ENCODE data around the gene ABCB8. TPM values are rescaled to one million over a fixed set of nuclear protein-coding genes. Genes with fewer than 3 reads are reported as not detected.
A peak's percentile ranks its signal among the peaks of the same experiment; 100 is the strongest.
"Not testable (repeated sequence)": the region's sequence is repeated elsewhere in the genome, so short reads cannot be mapped to it uniquely, and the experiment has no call there.

The ABCB8 gene
- total and polyA plus RNA-seq, 4 donors = 12.4 to 30.2 (median 22.5) TPM

DNA sequence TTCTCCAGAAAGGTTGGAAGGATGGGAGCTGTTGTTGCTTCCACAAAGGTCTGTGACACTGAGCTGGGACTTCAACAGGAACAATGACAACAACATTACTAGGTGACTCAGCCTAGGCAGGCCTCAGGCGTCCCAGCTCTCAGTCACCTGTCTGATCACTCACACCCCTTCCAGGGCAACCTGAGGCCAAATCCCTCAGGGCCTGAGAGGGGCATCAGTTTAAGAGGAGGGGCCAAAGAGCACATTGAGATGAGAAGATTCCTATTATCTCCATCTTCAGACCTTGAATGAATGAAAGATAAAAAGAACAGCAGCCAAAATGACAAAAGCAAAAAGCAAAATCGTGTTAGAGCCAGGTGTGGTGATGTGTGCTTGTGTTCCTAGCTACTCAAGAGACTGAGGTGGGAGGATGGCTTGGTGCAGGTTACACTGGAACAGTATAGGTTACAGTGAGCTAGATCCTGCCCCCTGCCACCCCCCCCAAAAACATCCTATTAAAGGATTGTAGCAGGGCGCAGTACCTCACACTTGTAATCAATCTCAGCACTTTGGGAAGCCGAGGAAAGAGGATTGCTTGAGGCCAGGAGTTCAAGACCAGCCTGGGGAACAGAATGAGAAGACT is 3.7 kb upstream of the ABCB8 start, which contains the start of gene ATG9B (continued):
- TF ChIP-seq, protein P1, sequence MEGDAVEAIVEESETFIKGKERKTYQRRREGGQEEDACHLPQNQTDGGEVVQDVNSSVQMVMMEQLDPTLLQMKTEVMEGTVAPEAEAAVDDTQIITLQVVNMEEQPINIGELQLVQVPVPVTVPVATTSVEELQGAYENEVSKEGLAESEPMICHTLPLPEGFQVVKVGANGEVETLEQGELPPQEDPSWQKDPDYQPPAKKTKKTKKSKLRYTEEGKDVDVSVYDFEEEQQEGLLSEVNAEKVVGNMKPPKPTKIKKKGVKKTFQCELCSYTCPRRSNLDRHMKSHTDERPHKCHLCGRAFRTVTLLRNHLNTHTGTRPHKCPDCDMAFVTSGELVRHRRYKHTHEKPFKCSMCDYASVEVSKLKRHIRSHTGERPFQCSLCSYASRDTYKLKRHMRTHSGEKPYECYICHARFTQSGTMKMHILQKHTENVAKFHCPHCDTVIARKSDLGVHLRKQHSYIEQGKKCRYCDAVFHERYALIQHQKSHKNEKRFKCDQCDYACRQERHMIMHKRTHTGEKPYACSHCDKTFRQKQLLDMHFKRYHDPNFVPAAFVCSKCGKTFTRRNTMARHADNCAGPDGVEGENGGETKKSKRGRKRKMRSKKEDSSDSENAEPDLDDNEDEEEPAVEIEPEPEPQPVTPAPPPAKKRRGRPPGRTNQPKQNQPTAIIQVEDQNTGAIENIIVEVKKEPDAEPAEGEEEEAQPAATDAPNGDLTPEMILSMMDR (IDR thresholded peaks at IDR 0.05; ENCODE audit: low read depth, low read length, missing input control) = no peak
- TF ChIP-seq YY1 (IDR thresholded peaks at IDR 0.05) = no peak
- TF ChIP-seq, protein P2, sequence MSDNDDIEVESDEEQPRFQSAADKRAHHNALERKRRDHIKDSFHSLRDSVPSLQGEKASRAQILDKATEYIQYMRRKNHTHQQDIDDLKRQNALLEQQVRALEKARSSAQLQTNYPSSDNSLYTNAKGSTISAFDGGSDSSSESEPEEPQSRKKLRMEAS (IDR thresholded peaks at IDR 0.05) = no peak

DNA sequence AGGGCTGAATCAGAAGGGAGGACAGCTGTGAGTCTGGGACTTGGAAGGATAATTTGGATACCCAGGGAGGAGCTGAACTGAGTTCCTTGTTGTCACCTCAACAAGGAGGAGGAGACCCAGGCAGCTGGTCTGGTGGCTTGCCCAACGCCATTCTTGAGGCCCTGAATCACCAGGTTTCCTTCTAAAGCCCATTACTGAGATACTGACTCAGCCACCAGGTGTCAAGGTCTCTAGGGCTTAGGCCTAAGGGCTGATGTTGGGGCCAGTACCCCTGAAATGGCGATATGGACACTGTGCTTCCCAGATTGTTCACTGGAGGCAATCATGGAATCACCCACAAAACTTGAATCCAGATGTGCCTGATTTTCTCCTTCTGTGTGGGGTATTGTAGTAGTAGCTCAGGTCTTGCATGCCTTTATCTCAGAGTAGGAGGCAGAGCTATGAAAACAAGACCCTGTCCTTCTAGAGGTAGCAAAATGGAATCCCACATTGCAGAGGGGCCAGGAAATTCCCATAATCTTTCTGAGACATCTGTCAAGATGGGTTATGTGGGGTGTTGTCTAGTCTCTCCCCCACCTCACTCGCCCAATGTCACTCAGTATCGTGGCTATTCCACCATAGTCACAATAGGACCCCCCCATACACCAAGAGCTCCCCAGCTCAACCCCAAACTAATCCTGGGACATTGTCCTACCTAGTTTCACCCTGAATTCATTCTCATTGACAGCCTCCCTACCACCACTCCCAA is 2.2 kb upstream of the ABCB8 start:
- Histone ChIP-seq H3K4me1 (ENCODE audit: control insufficient read depth in 4 of 4, insufficient read depth in 4 of 4, low read length in 3 of 4) (peaks cover 5 to 10% (median 8%) of the 10 kb centered on the region in 4 donors), H3K9ac (ENCODE audit: low read depth in 1 of 2, low read length in 2 of 2) (no peak overlapping the region), H3K9me3 (ENCODE audit: control insufficient read depth in 4 of 4, low read length in 3 of 4) (no peaks in the 10 kb centered on the region), H3K4me3 (ENCODE audit: low read depth in 1 of 3, low read length in 3 of 3) (no peak overlapping the region), H3K27ac (ENCODE audit: low read depth in 1 of 2, low read length in 2 of 2) (no peak overlapping the region), H3K36me3 (ENCODE audit: control insufficient read depth in 4 of 4, insufficient read depth in 3 of 4, low read depth in 1 of 4, low read length in 3 of 4) (no peaks in the 10 kb centered on the region), H3K27me3 (ENCODE audit: control insufficient read depth in 4 of 4, insufficient read depth in 4 of 4, low read length in 3 of 4) (no peaks in the 10 kb centered on the region)
- no peak for DNase-seq (ENCODE audit: low spot score)
- WGBS = 87% methylated on average over 4 of the region's 4 CpGs
- TF ChIP-seq, protein P1 (IDR thresholded peaks at IDR 0.05; ENCODE audit: low read depth, low read length, missing input control) = no peak
- no peak for TF ChIP-seq SP1 (IDR thresholded peaks at IDR 0.05)
- TF ChIP-seq RAD21 (IDR thresholded peaks at IDR 0.05) = no peak
- no peak for TF ChIP-seq YY1 (IDR thresholded peaks at IDR 0.05)
- TF ChIP-seq HNF4A (conservative IDR thresholded peaks at IDR 0.05) = no peak

DNA sequence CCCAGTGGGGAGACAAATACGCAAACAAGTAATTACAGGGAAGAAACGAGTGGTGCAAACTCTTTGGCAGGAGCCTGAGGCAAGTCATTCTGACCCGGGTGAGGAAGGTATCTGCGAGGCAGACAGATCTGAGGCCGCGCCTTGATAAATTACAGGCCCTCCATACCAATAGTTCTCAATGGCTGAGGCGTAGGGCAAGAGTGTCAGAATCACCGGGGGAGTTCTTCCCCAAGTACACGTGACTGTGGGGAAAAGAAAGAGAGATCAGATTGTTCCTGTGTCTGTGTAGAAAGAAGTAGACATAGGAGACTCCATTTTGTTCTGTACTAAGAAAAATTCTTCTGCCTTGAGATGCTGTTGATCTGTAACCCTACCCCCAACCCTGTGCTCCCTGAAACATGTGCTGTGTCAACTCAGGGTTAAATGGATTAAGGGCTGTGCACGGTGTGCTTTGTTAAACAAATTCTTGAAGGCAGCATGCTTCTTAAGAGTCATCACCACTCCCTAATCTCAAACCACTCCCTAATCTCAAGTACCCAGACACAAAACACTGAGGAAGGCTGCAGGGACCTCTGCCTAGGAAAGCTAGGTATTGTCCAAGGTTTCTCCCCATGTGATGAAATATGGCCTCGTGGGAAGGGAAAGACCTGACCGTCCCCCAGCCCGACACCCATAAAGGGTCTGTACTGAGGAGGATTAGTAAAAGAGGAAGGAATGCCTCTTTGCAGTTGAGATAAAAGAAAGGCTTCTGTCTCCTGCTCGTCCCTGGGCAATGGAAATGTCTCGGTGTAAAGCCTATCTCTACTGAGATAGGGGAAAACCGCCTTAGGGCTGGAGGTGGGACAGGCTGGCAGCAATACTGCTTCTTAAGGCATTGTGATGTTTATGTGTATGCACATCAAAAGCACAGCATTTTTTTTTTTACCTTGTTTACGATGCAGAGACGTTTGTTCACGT is 1.2 kb upstream of the ABCB8 start:
- not testable (repeated sequence) for DNase-seq (ENCODE audit: low spot score); H3K27me3 ChIP-seq (ENCODE audit: control insufficient read depth in 4 of 4, insufficient read depth in 4 of 4, low read length in 3 of 4); H3K36me3 ChIP-seq (ENCODE audit: control insufficient read depth in 4 of 4, insufficient read depth in 3 of 4, low read depth in 1 of 4, low read length in 3 of 4); H3K9ac ChIP-seq (ENCODE audit: low read depth in 1 of 2, low read length in 2 of 2); H3K4me3 ChIP-seq (ENCODE audit: low read depth in 1 of 3, low read length in 3 of 3); H3K9me3 ChIP-seq (ENCODE audit: control insufficient read depth in 4 of 4, low read length in 3 of 4); H3K27ac ChIP-seq (ENCODE audit: low read depth in 1 of 2, low read length in 2 of 2)
- peaks cover 5 to 10% (median 8%) of the 10 kb centered on the region in 4 donors for H3K4me1 ChIP-seq (ENCODE audit: control insufficient read depth in 4 of 4, insufficient read depth in 4 of 4, low read length in 3 of 4)
- WGBS = 48% methylated on average over 19 of the region's 19 CpGs

DNA sequence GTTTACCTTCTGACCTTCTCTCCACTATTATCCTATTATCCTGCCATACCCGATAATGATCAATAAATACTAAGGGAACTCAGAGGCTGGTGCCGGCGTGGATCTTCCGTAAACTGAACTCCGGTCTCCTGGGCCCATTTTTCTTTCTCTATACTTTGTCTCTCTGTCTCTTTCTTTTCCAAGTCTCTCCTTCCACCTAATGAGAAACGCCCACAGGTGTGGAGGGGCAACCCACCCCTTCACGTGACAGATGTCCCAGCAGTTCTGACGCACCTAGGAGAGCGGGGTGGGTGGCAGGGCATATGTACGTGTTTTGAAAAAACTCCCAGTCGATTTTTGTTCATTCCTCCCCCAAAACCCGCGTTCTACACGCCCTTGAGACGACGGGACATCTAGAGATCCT is 521 bp upstream of the ABCB8 start:
- H3K9me3 ChIP-seq (ENCODE audit: control insufficient read depth in 4 of 4, low read length in 3 of 4); H3K36me3 ChIP-seq (ENCODE audit: control insufficient read depth in 4 of 4, insufficient read depth in 3 of 4, low read depth in 1 of 4, low read length in 3 of 4); H3K27me3 ChIP-seq (ENCODE audit: control insufficient read depth in 4 of 4, insufficient read depth in 4 of 4, low read length in 3 of 4); DNase-seq (ENCODE audit: low spot score): not testable (repeated sequence)
- peaks cover 5 to 10% (median 8%) of the 10 kb centered on the region in 4 donors for H3K4me1 ChIP-seq (ENCODE audit: control insufficient read depth in 4 of 4, insufficient read depth in 4 of 4, low read length in 3 of 4)
- peak overlapping the region; percentile 36 to 84 (median 78) for H3K4me3 ChIP-seq (ENCODE audit: low read depth in 1 of 3, low read length in 3 of 3)
- 8% methylated on average over 16 of the region's 16 CpGs for WGBS
- peak overlapping the region in 1 of 2 donors; percentile 12 for H3K9ac ChIP-seq (ENCODE audit: low read depth in 1 of 2, low read length in 2 of 2)
- H3K27ac ChIP-seq (ENCODE audit: low read depth in 1 of 2, low read length in 2 of 2) = peak overlapping the region in 1 of 2 donors; percentile 7

All from liver (tissue), 9 donors.